SK-N-SH treated with all-trans-retinoic acid at 6 μM for 48 hours (cell line): ENCODE data around the gene CRYBG1.

ENCODE experiments used
- ATAC-seq: fragments of 200-7000 bp; cut with Tn5 transposase; 3 replicates; pipeline ENCODE4 v1.9.1; 2020; ENCODE audit warnings: mild to moderate bottlenecking, moderate library complexity
- ARNTL ChIP-seq: fragments of 450-650 bp; formaldehyde crosslinking; IDR thresholded peaks from 2 replicates; pipeline ENCODE4 v1.5.0; 2020; ENCODE audit warnings: low read depth, mild to moderate bottlenecking, moderate library complexity, borderline replicate concordance
- BACH2 ChIP-seq: fragments of 250-450 bp; sonication (Bioruptor Pico); IDR thresholded peaks from 2 replicates; pipeline ENCODE4 v1.9.0; 2021; ENCODE audit warnings: mild to moderate bottlenecking, borderline replicate concordance
- CREB5 ChIP-seq: fragments of 250-450 bp; sonication (Bioruptor Pico); IDR thresholded peaks from 2 replicates; pipeline ENCODE4 v1.5.1; 2020; ENCODE audit warnings: low read depth, mild to moderate bottlenecking, moderate library complexity
- CSDC2 ChIP-seq: fragments of 250-450 bp; sonication (Bioruptor Pico); IDR thresholded peaks from 2 replicates; pipeline ENCODE4 v1.5.0; 2020; ENCODE audit warnings: mild to moderate bottlenecking, moderate library complexity
- ESRRG ChIP-seq: fragments of 250-450 bp; sonication (Bioruptor Pico); IDR thresholded peaks from 2 replicates; pipeline ENCODE4 v1.6.1; 2021; ENCODE audit warnings: mild to moderate bottlenecking
- GLIS3 ChIP-seq: fragments of 250-450 bp; sonication (Bioruptor Pico); IDR thresholded peaks from 2 replicates; pipeline ENCODE4 v1.5.0; 2020; ENCODE audit warnings: mild to moderate bottlenecking, moderate library complexity
- ISL1 ChIP-seq: fragments of 250-450 bp; sonication (Bioruptor Pico); IDR thresholded peaks from 2 replicates; pipeline ENCODE4 v2.1.2; 2022; ENCODE audit warnings: mild to moderate bottlenecking, moderate library complexity
- OSR1 ChIP-seq: fragments of 250-450 bp; sonication (Bioruptor Pico); IDR thresholded peaks from 2 replicates; pipeline ENCODE4 v1.8.0; 2022; ENCODE audit warnings: moderate library complexity, mild to moderate bottlenecking, inconsistent platforms
- PPARA ChIP-seq: fragments of 250-450 bp; sonication (Bioruptor Pico); IDR thresholded peaks from 2 replicates; pipeline ENCODE4 v1.5.0; 2020; ENCODE audit warnings: mild to moderate bottlenecking, borderline replicate concordance
- TCF4 ChIP-seq: fragments of 250-450 bp; sonication (Bioruptor Pico); IDR thresholded peaks from 2 replicates; pipeline ENCODE4 v1.8.0; 2021; ENCODE audit warnings: mild to moderate bottlenecking, moderate library complexity, borderline replicate concordance
- TOX ChIP-seq: fragments of 250-450 bp; sonication (Bioruptor Pico); IDR thresholded peaks from 2 replicates; pipeline ENCODE4 v1.8.0; 2021; ENCODE audit warnings: mild to moderate bottlenecking, moderate library complexity, borderline replicate concordance
- TSHZ2 ChIP-seq: fragments of 250-450 bp; sonication (Bioruptor Pico); IDR thresholded peaks from 2 replicates; pipeline ENCODE4 v1.5.0; 2020; ENCODE audit warnings: mild to moderate bottlenecking, moderate library complexity
- ZC3H10 ChIP-seq: fragments of 250-450 bp; sonication (Bioruptor Pico); IDR thresholded peaks from 2 replicates; pipeline ENCODE4 v1.5.1; 2021; ENCODE audit warnings: mild to moderate bottlenecking, moderate library complexity
- ZFP30 ChIP-seq: fragments of 450-650 bp; formaldehyde crosslinking; IDR thresholded peaks from 2 replicates; pipeline ENCODE4 v1.5.0; 2022; ENCODE audit warnings: mild to moderate bottlenecking, moderate library complexity
- ZNF70 ChIP-seq: fragments of 450-650 bp; formaldehyde crosslinking; IDR thresholded peaks from 2 replicates; pipeline ENCODE4 v1.5.0; 2020; ENCODE audit warnings: mild to moderate bottlenecking, moderate library complexity
- ZNF8 ChIP-seq: fragments of 450-650 bp; formaldehyde crosslinking; IDR thresholded peaks from 2 replicates; pipeline ENCODE4 v1.5.0; 2020; ENCODE audit warnings: mild to moderate bottlenecking, moderate library complexity
- TF ChIP-seq, protein P1 (sequence below): fragments of 250-450 bp; sonication (Bioruptor Pico); IDR thresholded peaks from 2 replicates; pipeline ENCODE4 v1.8.0; 2021; ENCODE audit warnings: low read depth, mild to moderate bottlenecking, moderate library complexity, borderline replicate concordance
- TF ChIP-seq, protein P2 (sequence below): fragments of 250-450 bp; sonication (Bioruptor Pico); IDR thresholded peaks from 2 replicates; pipeline ENCODE4 v1.5.1; 2021; ENCODE audit warnings: mild to moderate bottlenecking, moderate library complexity
- TF ChIP-seq, protein P3 (sequence below): fragments of 250-450 bp; sonication (Bioruptor Pico); IDR thresholded peaks from 2 replicates; pipeline ENCODE4 v1.8.0; 2020; ENCODE audit warnings: mild to moderate bottlenecking, moderate library complexity, borderline replicate concordance

CRYBG1 gene

GRCh38 chr6:106508277-106508676 lies 147.8 kb downstream of the CRYBG1 start (continued):
- TF ChIP-seq, protein P1, sequence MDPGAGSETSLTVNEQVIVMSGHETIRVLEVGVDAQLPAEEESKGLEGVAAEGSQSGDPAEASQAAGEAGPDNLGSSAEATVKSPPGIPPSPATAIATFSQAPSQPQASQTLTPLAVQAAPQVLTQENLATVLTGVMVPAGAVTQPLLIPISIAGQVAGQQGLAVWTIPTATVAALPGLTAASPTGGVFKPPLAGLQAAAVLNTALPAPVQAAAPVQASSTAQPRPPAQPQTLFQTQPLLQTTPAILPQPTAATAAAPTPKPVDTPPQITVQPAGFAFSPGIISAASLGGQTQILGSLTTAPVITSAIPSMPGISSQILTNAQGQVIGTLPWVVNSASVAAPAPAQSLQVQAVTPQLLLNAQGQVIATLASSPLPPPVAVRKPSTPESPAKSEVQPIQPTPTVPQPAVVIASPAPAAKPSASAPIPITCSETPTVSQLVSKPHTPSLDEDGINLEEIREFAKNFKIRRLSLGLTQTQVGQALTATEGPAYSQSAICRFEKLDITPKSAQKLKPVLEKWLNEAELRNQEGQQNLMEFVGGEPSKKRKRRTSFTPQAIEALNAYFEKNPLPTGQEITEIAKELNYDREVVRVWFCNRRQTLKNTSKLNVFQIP (CRISPR knock-in tag), result no peak
- no peak for TF ChIP-seq ZNF8
- no peak for TF ChIP-seq ISL1 (CRISPR knock-in tag)
- no peak for TF ChIP-seq ARNTL (CRISPR knock-in tag)
- TF ChIP-seq CSDC2 (CRISPR knock-in tag), result no peak
- no peak for TF ChIP-seq GLIS3
- TF ChIP-seq CREB5 (CRISPR knock-in tag), result no peak

GRCh38 chr6:106508834-106509233 lies 148.3 kb downstream of the CRYBG1 start:
- no peak for ATAC-seq
- TF ChIP-seq CSDC2 (CRISPR knock-in tag) (no peak), TOX (CRISPR knock-in tag) (no peak), ZNF8 (no peak), BACH2 (CRISPR knock-in tag) (no peak), CREB5 (CRISPR knock-in tag) (no peak), ISL1 (CRISPR knock-in tag) (no peak), PPARA (CRISPR knock-in tag) (no peak), ESRRG (CRISPR knock-in tag) (no peak), ZFP30 (no peak), ZC3H10 (no peak), TCF4 (CRISPR knock-in tag) (no peak), OSR1 (CRISPR knock-in tag) (no peak), GLIS3 (no peak), TSHZ2 (CRISPR knock-in tag) (no peak), ZNF70 (CRISPR knock-in tag) (no peak)
- TF ChIP-seq, protein P2, sequence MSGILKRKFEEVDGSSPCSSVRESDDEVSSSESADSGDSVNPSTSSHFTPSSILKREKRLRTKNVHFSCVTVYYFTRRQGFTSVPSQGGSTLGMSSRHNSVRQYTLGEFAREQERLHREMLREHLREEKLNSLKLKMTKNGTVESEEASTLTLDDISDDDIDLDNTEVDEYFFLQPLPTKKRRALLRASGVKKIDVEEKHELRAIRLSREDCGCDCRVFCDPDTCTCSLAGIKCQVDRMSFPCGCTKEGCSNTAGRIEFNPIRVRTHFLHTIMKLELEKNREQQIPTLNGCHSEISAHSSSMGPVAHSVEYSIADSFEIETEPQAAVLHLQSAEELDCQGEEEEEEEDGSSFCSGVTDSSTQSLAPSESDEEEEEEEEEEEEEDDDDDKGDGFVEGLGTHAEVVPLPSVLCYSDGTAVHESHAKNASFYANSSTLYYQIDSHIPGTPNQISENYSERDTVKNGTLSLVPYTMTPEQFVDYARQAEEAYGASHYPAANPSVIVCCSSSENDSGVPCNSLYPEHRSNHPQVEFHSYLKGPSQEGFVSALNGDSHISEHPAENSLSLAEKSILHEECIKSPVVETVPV, result no peak
- TF ChIP-seq, protein P3, sequence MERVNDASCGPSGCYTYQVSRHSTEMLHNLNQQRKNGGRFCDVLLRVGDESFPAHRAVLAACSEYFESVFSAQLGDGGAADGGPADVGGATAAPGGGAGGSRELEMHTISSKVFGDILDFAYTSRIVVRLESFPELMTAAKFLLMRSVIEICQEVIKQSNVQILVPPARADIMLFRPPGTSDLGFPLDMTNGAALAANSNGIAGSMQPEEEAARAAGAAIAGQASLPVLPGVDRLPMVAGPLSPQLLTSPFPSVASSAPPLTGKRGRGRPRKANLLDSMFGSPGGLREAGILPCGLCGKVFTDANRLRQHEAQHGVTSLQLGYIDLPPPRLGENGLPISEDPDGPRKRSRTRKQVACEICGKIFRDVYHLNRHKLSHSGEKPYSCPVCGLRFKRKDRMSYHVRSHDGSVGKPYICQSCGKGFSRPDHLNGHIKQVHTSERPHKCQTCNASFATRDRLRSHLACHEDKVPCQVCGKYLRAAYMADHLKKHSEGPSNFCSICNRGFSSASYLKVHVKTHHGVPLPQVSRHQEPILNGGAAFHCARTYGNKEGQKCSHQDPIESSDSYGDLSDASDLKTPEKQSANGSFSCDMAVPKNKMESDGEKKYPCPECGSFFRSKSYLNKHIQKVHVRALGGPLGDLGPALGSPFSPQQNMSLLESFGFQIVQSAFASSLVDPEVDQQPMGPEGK (CRISPR knock-in tag), result no peak
- TF ChIP-seq, protein P1 (CRISPR knock-in tag), result no peak
